ENCODE data around the gene SLC10A3.

SLC10A3 gene, protein sequence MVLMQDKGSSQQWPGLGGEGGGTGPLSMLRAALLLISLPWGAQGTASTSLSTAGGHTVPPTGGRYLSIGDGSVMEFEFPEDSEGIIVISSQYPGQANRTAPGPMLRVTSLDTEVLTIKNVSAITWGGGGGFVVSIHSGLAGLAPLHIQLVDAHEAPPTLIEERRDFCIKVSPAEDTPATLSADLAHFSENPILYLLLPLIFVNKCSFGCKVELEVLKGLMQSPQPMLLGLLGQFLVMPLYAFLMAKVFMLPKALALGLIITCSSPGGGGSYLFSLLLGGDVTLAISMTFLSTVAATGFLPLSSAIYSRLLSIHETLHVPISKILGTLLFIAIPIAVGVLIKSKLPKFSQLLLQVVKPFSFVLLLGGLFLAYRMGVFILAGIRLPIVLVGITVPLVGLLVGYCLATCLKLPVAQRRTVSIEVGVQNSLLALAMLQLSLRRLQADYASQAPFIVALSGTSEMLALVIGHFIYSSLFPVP

DNA sequence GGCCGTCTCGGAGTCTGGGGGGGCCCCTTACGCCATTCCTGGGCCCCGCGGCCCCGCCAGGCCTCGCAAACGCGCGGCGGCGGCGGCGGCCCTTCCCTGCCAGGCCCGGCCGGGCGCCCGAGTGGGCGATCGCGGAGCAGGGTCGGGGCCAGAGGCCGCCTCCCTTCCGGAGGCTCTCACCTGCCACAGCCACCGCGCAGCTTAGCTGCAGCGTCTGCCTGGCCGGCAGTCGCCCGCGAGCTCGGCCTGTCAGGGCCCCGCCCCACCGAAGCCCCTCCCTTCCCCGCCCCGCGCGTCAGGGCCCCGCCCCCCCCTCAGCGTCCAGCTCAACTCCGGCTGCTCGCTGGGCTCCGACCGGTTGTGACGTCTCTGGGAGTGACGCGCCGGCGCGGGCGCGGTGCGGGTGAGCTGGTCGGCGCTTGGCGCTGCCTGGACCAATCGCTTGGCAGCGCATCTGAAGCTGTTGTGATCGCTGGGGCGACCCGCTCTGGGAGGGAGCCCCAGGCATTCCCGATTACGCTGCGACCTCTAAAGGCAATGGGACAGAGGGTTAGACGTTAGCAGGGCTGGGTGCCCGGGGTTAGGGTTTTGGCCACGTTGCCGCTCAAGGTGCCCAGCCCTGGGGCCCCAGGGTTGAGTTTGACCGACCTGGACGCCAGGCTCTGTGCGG, at the start of gene SLC10A3:
Gene SLC10A3 (minus strand): TSS at position 216 of the 670 bp plus-strand sequence. CDS start 1,689 bp downstream, outside the sequence.
- peak; percentile 95 for DNase-seq (ENCODE audit: low spot score)

DNA sequence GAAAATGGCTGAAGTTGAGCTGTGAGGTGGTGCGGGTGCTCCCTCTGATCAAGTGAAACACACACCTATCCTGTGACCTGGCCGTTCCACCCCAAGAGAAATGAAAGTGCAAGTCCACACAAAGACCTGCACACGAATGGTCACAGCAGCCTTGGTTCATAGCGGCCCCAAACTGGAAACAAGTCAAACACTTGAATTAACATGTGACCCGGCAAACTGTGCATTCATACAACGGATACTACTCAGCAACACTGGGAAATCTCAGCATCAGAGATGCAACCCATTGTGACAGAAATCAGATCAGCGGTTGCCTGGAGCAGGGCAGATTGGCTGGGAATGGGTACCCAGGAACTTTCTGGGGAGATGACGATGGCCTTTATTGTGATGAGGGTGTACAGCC, 48.6 kb upstream of the SLC10A3 start:
- no peak for DNase-seq (ENCODE audit: low spot score)

DNA sequence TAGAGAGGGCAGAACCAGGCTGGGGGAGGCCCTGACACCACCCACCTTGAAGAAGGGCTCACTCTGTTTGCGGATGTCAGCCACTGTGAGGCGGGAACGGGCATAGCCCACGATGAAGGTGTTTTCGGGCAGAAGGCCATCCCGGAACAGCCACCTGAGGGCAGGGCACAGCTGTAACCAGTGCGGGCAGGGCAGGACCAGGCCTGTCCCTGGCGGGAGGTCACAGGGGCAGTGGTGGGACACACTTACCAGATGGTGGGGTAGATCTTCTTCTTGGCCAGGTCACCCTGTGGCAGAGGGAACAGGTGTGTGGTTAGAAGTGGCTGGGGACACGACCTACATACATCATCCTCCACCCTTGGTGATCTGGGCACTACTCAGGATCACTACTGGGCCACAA, 45.5 kb upstream of the SLC10A3 start:
- DNase-seq (ENCODE audit: low spot score), result no peak

DNA sequence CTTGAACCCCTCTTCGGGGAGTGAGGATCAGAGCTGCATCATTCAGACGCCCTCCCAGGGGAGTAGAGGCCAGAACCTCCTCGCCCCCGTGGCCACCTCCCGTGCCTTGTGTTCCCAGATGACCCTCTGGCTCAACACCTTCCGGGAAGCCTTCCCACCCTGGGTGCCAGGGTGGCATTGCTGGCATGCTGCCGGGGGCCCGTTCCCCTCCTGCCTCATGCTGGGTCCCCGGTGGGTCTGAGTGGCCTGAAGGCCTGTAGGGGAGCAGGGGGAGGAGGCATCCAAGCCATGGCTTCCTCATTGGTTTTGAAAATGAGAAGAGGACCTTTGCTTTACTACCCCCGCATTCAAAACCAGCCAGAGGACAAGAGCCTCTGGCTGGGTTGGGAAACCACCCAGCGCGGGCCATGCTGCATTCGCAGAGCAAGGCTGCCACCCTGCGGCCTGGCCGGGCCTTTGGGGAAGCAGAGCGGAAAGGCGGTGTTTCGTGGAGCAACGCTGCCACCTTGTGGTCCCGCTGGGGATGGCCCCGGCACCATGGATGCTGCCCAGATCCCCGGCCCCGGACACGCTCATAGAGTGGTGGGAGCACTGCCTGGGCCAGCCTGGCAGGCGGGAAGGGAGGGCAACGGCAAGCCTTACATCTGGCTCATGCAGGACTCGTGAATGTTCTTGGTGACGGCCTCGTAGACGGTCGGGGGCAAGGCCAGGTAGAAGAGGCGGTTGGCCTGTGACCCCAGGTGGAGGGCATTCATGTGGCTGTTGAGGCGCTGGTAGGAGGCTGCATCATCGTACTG, 44.3 kb upstream of the SLC10A3 start:
- DNase-seq (ENCODE audit: low spot score), result peak; percentile 76

DNA sequence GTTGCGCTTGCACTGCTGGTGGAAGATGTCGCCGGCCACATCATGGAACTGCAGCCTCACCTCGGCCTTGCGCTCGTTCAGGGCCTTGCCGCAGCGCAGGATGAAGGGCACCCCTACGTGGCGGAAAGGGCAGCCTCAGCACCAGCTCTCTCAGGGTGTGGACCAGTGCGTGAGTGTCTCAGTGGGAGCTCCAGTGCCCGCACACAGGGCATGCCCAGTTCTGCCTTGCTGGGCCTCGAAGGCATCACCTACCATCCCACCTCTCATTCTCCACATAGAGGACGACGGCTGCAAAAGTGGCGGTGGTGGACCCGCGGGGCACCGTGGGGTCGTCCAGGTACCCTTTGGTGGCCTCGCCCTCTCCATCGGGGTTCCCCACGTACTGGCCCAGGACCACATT, 42.3 kb upstream of the SLC10A3 start:
- no peak for DNase-seq (ENCODE audit: low spot score)

DNA sequence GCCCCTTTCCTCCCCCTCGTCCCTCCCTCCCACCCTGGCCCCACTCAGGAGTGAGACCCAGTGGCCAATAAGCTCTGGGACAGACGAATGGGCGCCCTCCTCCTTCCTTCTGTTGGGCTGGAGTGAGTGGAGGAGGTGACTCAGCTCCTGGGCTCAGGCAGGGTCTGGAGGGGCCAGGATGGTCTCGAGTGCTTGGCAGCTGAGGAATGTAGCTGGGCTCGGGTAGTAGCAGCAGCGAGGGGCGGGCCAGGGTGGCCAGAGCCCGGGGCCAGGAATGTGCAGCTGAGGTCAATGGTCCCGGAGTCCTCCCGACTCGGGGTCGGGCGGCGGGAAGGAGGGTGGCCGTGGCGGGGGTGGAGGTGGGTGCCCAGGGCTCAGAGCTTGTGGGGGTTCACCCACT, 41.2 kb upstream of the SLC10A3 start:
- DNase-seq (ENCODE audit: low spot score), result no peak

DNA sequence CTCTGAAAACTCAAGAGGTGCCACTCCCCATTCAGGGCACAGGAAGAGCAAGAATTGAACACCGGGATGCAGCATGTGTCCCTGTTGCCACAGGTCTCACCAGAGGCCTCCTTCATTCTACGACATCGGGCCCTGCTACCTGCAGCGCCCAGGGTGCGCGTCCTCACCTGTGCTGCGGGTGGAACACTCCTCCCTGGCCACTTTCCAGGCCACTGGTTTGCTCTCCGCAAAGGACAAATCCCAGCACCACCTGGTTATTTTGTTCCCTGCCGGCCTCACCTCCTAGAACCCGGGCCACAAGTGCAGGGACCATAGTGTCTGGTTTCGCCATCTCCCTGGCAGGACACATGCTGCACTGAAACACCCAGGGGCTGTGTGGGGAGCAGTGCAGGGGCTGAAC, 39.9 kb upstream of the SLC10A3 start:
- no peak for DNase-seq (ENCODE audit: low spot score)

DNA sequence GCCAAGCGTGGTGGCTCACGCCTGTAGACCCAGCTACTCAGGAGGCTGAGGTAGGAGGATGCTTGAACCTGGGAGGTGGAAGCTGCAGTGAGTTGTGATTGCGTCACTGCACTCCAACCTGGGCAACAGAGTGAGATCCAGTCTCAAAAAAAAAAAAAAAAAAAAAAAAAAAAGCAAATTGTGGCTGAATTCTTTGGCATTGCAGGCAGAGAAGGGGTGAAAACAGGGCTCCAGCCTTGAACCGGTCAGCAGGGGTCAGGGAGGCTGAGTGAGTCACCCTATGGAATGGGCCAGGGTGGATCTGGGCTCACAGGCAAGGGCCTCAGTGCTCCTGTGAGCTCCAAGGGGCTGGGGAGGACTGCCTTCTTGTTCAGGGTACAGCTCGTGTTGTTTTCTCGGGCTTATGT, 38.8 kb upstream of the SLC10A3 start:
- DNase-seq (ENCODE audit: low spot score), result no peak

DNA sequence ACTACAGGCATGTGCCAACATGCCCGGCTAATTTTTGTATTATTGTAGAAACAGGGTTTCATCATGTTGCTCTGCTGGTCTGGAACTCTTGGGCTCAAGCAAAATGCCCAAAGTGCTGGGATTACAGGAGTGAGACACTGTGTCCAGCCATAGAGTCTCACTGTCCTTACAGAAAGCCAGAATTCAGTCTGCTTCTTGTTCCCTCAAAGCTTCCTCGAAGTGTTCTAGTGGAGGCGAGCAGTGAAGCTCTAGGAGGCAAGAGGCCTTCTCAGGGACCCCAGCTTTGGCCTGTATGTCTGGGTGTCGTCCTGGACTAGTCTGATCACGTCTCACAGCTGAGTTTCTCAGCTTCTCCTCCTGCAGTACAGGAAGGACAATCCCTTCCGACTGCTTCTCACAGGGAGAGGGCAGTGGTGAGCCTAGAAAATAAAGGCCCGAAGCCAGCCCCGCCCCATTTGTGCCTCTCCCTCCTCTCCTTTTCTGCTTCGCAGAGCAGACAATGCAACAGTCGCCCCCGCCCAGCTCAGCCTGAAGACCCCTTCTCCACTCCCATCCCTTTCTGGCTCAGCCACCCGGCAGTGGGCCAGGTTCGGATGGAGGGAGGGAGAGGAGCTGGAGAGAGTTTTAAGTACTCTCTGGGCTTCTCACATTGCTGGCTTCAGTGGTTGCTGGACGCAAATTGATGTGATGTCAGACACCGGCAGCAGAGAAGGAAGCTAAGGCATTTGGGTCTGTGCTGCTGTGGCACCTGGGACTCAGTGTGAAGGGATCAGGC, 36.7 kb upstream of the SLC10A3 start:
- DNase-seq (ENCODE audit: low spot score), result peak; percentile 66

DNA sequence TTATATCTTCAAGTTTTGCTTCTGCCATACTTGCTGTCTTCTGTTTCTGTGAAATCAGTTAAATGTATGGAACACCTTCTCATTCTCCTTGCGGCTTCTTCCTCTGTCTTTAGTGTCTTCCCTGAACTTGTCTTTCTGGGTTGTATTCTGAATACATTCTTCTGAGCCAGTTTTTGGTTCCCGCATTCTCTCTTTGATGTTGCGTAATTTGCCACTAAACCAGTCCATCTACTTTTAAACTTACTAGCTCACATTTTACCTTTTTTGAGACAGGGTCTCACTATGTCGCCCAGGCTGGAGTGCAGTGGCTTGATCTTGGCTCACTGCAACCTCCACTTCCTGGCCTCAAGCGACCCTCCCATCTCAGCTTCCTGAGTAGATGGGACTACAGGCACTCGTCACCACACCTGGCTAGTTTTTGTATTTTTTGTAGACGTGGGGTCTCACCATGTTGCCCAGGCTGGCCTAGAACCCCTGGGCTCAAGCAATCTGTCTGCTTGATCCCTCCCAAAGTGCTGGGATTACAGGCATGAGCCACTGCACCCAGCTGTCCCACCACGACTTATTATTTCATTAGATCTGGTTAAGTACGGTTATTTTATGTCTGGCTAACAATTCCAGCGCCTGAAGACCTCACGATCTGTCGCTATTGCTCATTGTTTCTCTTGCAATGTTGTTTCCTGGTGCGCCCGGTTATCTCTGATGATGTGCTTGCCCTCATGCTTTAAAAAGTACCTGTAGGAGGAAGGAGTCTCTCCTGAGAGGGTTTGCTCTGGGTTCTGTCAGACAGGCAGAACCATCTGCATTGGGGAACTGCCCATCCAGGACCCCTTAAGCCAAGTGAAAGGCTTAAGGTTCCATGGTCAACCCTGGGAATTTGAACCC, 35.4 kb upstream of the SLC10A3 start:
- no peak for DNase-seq (ENCODE audit: low spot score)

DNA sequence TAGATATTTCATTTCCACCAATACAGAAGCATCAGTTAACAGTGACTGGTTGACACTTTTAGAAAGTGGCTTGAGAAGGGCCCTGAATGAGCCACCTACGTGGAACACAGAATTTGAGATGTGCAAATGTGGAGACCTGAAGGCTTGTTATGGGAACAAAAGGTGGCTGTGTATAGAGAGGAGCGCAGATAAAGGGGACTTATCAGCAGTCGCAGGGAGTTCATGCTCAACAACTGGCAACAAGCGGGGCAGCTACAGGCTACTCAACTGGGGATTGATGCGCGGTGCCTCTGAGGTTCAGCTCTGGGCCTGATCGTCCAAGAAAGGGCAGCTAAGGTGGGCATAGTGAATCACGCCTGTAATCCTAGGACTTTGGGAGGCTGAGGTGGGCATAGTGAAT, 29.0 kb upstream of the SLC10A3 start:
- DNase-seq (ENCODE audit: low spot score), result no peak

DNA sequence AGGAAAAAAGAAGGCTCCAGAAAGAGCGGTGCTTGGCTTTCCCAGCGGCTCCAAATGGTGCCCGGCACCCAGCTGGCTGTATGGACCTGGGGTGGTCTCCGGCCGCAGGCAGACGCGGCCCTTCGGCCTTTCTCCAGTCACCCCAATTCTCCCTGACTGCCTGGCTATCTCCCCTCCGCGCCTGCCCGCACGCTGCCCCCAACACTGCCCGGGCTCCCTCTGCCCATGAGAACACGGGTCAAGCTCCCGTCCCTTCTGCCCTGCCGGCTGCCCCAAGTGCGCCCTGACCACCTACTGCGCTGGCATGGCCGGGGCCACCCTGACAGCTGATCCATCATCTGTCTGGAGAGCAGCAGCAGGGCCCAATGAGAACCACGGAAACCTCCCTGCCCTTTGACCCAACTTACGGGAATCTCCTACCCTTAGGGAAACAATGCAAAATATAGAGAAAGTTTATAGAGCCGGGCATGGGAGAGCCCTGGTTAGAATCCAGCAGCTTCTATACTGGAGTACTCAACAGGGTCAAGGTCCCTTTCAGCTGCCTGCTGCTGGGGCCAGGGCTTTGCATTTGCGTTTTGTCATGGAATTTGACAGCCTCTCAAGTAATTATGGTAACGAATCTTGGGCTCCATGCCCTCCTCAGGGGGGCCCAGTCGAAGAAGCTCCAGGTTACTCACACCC, 26.8 kb upstream of the SLC10A3 start:
- DNase-seq (ENCODE audit: low spot score), result no peak

DNA sequence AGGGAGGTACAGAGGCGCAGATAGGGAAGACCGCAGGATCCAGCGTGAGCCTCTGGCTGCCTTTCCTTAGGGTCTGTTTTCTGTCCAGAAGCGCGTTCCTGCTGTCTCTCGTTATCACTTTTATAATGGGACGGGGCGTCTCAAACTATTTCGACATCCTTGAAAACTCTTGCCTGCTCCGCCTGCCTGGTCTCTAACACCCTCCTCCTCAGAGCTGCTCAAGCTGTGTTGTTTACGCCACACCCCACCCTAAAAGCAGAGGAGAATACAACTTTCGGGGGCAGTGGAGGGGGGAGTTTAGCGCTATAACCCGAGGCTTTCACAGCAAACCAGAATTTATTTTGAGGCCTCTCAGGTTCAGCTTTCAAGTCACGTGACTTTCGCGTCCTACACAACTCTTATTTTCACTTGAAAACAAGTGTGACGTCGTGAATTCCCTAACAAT, 26.2 kb upstream of the SLC10A3 start:
- peak; percentile 49 for DNase-seq (ENCODE audit: low spot score)

DNA sequence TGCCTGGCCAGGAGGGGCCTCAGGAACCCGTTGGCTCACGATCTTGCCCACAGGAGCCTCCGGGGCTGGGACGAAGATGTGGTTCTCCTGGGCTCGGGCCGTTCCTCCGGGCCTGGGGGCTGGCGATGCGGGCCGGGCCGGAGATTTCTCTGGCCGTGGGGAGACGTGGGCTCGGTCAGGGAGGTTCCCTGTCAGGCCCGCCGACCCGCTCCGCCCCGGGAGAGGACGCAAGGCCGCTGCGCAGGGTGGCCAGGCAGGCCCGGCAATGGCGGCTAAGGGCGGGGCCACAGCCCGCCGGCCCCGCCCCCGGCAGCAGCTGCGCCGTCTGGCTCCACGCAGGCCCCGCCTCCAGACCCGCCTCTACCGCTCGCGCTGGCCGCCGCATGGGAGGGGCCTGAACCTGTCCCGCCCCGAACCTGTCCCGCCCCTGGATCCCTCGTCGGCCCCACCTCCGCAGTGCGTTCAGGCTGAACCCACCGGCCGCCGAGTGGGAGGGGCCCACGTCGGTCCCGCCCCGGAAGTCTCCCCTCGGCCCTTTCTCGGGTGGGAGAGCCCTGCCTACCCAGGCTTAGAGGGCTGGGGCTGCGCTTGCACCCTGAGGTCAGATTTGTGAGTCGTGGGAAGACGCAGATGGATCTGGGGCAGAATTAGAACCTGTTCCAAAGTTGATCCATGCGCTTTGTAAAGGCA, 25.7 kb upstream of the SLC10A3 start, which contains the start of gene FAM3A:
Gene FAM3A (minus strand): TSS at position 267 of the 690 bp plus-strand sequence. CDS start 460 bp downstream, outside the sequence.
- DNase-seq (ENCODE audit: low spot score), result peak; percentile 93

DNA sequence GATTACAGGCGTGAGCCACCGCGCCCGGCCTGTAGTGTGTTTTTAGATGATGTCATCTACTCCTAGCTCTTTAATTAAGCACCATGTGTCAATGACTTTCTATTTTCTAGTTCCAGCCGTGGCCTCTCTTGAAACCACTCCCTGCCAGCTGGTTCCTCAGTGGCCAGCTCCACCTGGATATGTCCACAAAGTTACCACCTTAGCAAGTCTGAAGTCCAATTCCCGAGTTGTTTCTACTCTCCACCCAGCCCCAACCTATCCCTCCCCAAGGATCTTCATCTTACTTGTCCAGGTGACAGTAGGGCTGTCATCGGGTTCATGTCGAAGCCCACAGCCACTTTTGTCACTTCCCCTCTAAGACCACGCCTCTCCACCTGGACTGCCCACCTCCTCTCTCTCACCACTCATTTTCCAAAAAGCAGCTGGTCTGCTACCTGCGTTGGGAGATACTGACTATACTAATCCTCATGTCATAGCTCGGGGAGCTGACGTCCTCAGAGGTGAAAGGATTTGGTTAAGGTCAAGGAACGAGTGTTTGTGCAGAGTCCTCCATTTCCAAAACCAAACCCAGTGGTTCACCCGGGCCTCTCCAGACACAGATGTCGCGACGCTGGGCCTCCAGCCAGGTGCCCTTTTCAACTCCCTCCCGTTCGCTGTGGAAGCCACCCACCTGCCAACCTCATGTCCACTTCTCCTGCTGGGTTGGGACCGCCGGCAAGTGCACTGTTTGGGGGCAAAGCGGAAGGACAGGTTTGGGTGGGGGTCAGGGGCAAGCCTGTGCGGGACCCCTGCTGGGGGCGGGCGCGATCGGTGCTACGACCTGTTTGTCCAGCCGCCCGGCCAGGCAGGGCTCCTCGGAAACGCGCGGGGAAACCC, 24.9 kb upstream of the SLC10A3 start:
- DNase-seq (ENCODE audit: low spot score), result no peak

DNA sequence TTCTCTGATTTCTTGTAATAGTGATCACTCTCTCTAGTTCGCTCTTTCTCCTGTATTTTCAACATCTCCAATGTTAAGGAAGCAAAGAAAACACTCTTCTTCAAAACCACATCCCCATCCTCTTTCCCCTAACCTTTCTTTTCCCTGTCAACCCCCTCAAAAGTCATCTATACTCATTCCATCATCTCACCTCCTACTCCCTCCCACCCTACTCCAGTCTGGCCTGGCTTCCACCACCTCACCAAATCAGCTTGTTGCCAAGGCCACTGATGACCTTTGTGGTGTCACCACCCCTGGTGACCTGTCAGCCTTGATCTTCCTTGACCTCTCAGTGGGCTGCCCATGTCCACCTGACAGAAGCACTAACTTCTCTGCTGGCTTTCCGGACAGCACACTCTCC, 23.3 kb upstream of the SLC10A3 start:
- no peak for DNase-seq (ENCODE audit: low spot score)

DNA sequence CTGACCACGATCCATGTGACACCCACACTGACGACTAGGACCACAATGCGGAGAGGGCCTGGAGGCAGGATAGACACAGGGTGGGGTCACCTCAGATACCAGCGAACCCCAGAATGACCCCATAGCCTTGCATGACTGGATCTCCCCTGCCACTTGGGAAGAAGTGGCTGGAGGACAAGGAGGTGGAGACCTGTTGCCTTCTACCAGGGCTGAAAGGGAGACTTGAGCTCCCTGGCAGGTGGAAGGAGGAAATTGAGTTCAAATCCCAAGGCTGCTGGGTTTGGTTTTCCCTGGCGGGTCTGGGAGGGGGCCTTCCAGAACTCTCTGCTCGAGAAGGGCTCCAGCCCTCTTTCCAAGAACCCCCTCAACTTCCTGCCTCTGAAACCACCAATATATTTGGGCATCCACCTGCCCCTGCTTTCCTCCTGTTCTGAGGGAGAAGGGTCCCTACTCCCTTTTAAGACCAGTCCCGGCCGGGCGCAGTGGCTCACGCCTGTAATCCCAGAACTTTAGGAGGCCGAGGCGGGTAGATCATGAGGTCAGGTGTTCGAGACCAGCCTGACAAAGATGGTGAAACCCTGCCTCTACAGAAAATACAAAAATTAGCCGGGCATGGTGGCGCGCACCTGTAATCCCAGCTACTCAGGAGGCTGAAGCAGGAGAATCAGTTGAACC, 22.6 kb upstream of the SLC10A3 start:
- DNase-seq (ENCODE audit: low spot score), result no peak

DNA sequence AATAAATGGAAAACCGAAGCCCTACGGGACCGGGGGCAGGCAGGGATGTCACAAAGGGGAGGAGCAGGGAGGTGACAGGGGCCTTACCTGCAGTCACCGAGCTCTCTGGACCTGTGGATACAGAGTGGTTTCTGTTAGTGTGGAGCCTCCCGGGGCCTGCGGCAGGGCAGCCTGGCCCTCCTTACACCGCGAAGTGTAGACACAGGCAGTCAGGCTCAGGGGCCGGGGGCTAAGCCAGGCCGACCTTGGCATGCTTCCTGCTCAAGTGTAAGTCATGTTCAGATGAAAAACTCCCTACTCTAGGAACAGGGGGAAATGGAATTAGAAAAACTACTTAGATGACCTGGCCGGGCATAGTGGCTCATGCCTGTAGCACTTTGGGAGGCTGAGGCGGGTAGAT, 21.3 kb upstream of the SLC10A3 start:
- DNase-seq (ENCODE audit: low spot score), result no peak

Data from putamen (tissue), 1 donor.